ENCODE results near the gene ALK. TPM values are rescaled to one million over a fixed set of nuclear protein-coding genes. Genes with fewer than 3 reads are reported as not detected.

Gene ALK
- total RNA-seq, 1 experiment from 2014 or later = 59.6 TPM

- no peak for DNase-seq
- H3K9me3 ChIP-seq (replicated peaks) = no peaks in the 10 kb centered on the region
- H3K36me3 ChIP-seq = peaks cover 4% of the 10 kb centered on the region; the same call in 1 of the 2 replicates
- H3K27ac ChIP-seq = no peak overlapping the region
- H3K27me3 ChIP-seq = no peaks in the 10 kb centered on the region
- H3K4me3 ChIP-seq = no peak overlapping the region
- peaks cover 16% of the 10 kb centered on the region for H3K4me1 ChIP-seq
Observed at GRCh38 chr2:29702276-29702675, 219.1 kb downstream of the ALK start.

- H3K27ac ChIP-seq = no peak overlapping the region
Observed at GRCh38 chr2:29700560-29700959, 220.8 kb downstream of the ALK start.

GRCh38 chr2:29699045-29699444, 222.3 kb downstream of the ALK start:
- Histone ChIP-seq H3K9me3 (replicated peaks) (0 out of 2 replicates have a peak, but pooled peaks cover 5% of the 10 kb centered on the region), H3K4me3 (no peak overlapping the region), H3K27ac (no peak overlapping the region), H3K4me1 (no peaks in the 10 kb centered on the region; the same call in 1 of the 2 replicates), H3K27me3 (no peaks in the 10 kb centered on the region), H3K36me3 (peaks cover 13% of the 10 kb centered on the region)
- DNase-seq = no peak

More at GRCh38 chr2:29700560-29700959, 220.8 kb downstream of the ALK start:
- Histone ChIP-seq H3K4me1 (no peaks in the 10 kb centered on the region; the same call in 1 of the 2 replicates), H3K9me3 (replicated peaks) (0 out of 2 replicates have a peak, but pooled peaks cover 4% of the 10 kb centered on the region), H3K36me3 (peaks cover 4% of the 10 kb centered on the region; the same call in 1 of the 2 replicates), H3K4me3 (no peak overlapping the region), H3K27me3 (no peaks in the 10 kb centered on the region)
- DNase-seq = no peak

GRCh38 chr2:29698216-29698615, 223.2 kb downstream of the ALK start:
- H3K27me3 ChIP-seq = no peaks in the 10 kb centered on the region
- no peak for DNase-seq
- 0 out of 2 replicates have a peak, but pooled peaks cover 7% of the 10 kb centered on the region for H3K9me3 ChIP-seq (replicated peaks)
- no peak overlapping the region for H3K27ac ChIP-seq
- H3K36me3 ChIP-seq = peaks cover 21% of the 10 kb centered on the region
- no peaks in the 10 kb centered on the region; the same call in 1 of the 2 replicates for H3K4me1 ChIP-seq
- no peak overlapping the region for H3K4me3 ChIP-seq

- peaks cover 25% of the 10 kb centered on the region for H3K36me3 ChIP-seq
- no peaks in the 10 kb centered on the region for H3K27me3 ChIP-seq
- no peaks in the 10 kb centered on the region; the same call in 1 of the 2 replicates for H3K4me1 ChIP-seq
- H3K27ac ChIP-seq = no peak overlapping the region
- peak in 1 of 2 experiments; percentile 29 for DNase-seq
- H3K4me3 ChIP-seq = no peak overlapping the region
- H3K9me3 ChIP-seq (replicated peaks) = 0 out of 2 replicates have a peak, but pooled peaks cover 7% of the 10 kb centered on the region
Observed at GRCh38 chr2:29697715-29698114, 223.7 kb downstream of the ALK start.

GRCh38 chr2:29697181-29697580, 224.2 kb downstream of the ALK start:
- Histone ChIP-seq H3K4me3 (no peak overlapping the region), H3K27ac (no peak overlapping the region), H3K36me3 (peaks cover 31% of the 10 kb centered on the region), H3K9me3 (replicated peaks) (0 out of 2 replicates have a peak, but pooled peaks cover 7% of the 10 kb centered on the region), H3K4me1 (no peaks in the 10 kb centered on the region; the same call in 1 of the 2 replicates), H3K27me3 (no peaks in the 10 kb centered on the region)
- DNase-seq = no peak

GRCh38 chr2:29694741-29695140, 226.6 kb downstream of the ALK start:
- peaks cover 7% of the 10 kb centered on the region; the same call in 1 of the 2 replicates for H3K9me3 ChIP-seq (replicated peaks)
- no peak overlapping the region for H3K27ac ChIP-seq
- no peak overlapping the region for H3K4me3 ChIP-seq
- no peaks in the 10 kb centered on the region for H3K27me3 ChIP-seq
- H3K36me3 ChIP-seq = peaks cover 44% of the 10 kb centered on the region
- no peaks in the 10 kb centered on the region; the same call in 1 of the 2 replicates for H3K4me1 ChIP-seq
- DNase-seq = no peak

- DNase-seq = no peak
- H3K27me3 ChIP-seq = no peaks in the 10 kb centered on the region
- H3K4me1 ChIP-seq = no peaks in the 10 kb centered on the region
- H3K36me3 ChIP-seq = peaks cover 46% of the 10 kb centered on the region
- H3K27ac ChIP-seq = no peak overlapping the region
- H3K4me3 ChIP-seq = no peak overlapping the region
- peaks cover 10% of the 10 kb centered on the region; the same call in 1 of the 2 replicates for H3K9me3 ChIP-seq (replicated peaks)
Observed at GRCh38 chr2:29691391-29691950, 229.9 kb downstream of the ALK start.

- Histone ChIP-seq H3K36me3 (peaks cover 41% of the 10 kb centered on the region), H3K27ac (no peak overlapping the region), H3K4me1 (no peaks in the 10 kb centered on the region), H3K9me3 (replicated peaks) (peaks cover 7% of the 10 kb centered on the region; the same call in 1 of the 2 replicates), H3K4me3 (no peak overlapping the region), H3K27me3 (no peaks in the 10 kb centered on the region)
- no peak for DNase-seq
Observed at GRCh38 chr2:29689666-29690065, 231.7 kb downstream of the ALK start.

- H3K9me3 ChIP-seq (replicated peaks) = peaks cover 3% of the 10 kb centered on the region; the same call in 1 of the 2 replicates
- DNase-seq = no peak
Observed at GRCh38 chr2:29688429-29688828, 233.0 kb downstream of the ALK start.

GRCh38 chr2:29687121-29687520, 234.3 kb downstream of the ALK start:
- Histone ChIP-seq H3K27ac (no peak overlapping the region), H3K4me1 (no peaks in the 10 kb centered on the region), H3K36me3 (peaks cover 20% of the 10 kb centered on the region), H3K27me3 (no peaks in the 10 kb centered on the region), H3K9me3 (replicated peaks) (peaks cover 3% of the 10 kb centered on the region; the same call in 1 of the 2 replicates), H3K4me3 (no peak overlapping the region)
- DNase-seq = no peak

More at GRCh38 chr2:29688429-29688828, 233.0 kb downstream of the ALK start:
- Histone ChIP-seq H3K27ac (no peak overlapping the region), H3K4me1 (no peaks in the 10 kb centered on the region), H3K4me3 (no peak overlapping the region), H3K36me3 (peaks cover 30% of the 10 kb centered on the region), H3K27me3 (no peaks in the 10 kb centered on the region)

- Histone ChIP-seq H3K27ac (no peak overlapping the region), H3K9me3 (replicated peaks) (no peaks in the 10 kb centered on the region; the same call in 1 of the 2 replicates), H3K27me3 (no peaks in the 10 kb centered on the region), H3K4me1 (no peaks in the 10 kb centered on the region), H3K36me3 (no peaks in the 10 kb centered on the region; the same call in none of the 2 replicates), H3K4me3 (no peak overlapping the region)
- no peak for DNase-seq
Observed at GRCh38 chr2:29676886-29677453, 244.4 kb downstream of the ALK start.

GRCh38 chr2:29664578-29664977, 256.8 kb downstream of the ALK start:
- peaks cover 11% of the 10 kb centered on the region for H3K36me3 ChIP-seq
- H3K4me3 ChIP-seq = no peak overlapping the region
- peaks cover 18% of the 10 kb centered on the region for H3K9me3 ChIP-seq (replicated peaks)
- peaks cover 25% of the 10 kb centered on the region for H3K4me1 ChIP-seq
- no peak for DNase-seq
- no peak overlapping the region for H3K27ac ChIP-seq
- no peaks in the 10 kb centered on the region for H3K27me3 ChIP-seq

- Histone ChIP-seq H3K27ac (no peak overlapping the region; the same call in 1 of the 2 replicates), H3K4me1 (peaks cover 38% of the 10 kb centered on the region), H3K36me3 (no peaks in the 10 kb centered on the region; the same call in 1 of the 2 replicates), H3K9me3 (replicated peaks) (peaks cover 5% of the 10 kb centered on the region; the same call in 1 of the 2 replicates), H3K27me3 (no peaks in the 10 kb centered on the region), H3K4me3 (no peak overlapping the region)
- no peak for DNase-seq
Observed at GRCh38 chr2:29663268-29663667, 258.1 kb downstream of the ALK start.

GRCh38 chr2:29662861-29663260, 258.5 kb downstream of the ALK start:
- Histone ChIP-seq H3K36me3 (no peaks in the 10 kb centered on the region; the same call in 1 of the 2 replicates), H3K27me3 (no peaks in the 10 kb centered on the region), H3K4me1 (peaks cover 42% of the 10 kb centered on the region), H3K4me3 (no peak overlapping the region), H3K9me3 (replicated peaks) (0 out of 2 replicates have a peak, but pooled peaks cover 5% of the 10 kb centered on the region), H3K27ac (no peak overlapping the region)
- DNase-seq = no peak

Data from SJCRH30 (cell line).